Rectal smooth muscle tissue (tissue), 1 donor: Measurements from ENCODE around the gene FYN.

ENCODE experiments used
- H3K27ac ChIP-seq: one replicate; pipeline ENCODE4 v1.7.0; 2013; ENCODE audit warnings: low read depth, low read length, inconsistent platforms
- H3K27me3 ChIP-seq: one replicate; pipeline ENCODE4 v1.7.0; 2013; ENCODE audit warnings: low read length; ENCODE audit not compliant: control insufficient read depth, insufficient read depth
- H3K36me3 ChIP-seq: one replicate; pipeline ENCODE4 v1.7.0; 2013; ENCODE audit warnings: low read length; ENCODE audit not compliant: control insufficient read depth, insufficient read depth
- H3K4me1 ChIP-seq: one replicate; pipeline ENCODE4 v1.7.0; 2013; ENCODE audit warnings: low read length; ENCODE audit not compliant: control insufficient read depth, insufficient read depth
- H3K4me3 ChIP-seq: one replicate; pipeline ENCODE4 v1.7.0; 2013; ENCODE audit warnings: low read length
- H3K9ac ChIP-seq: one replicate; pipeline ENCODE4 v1.7.0; 2013; ENCODE audit warnings: low read length

The FYN gene

GRCh38 chr6:111696814-111697213 lies 176.4 kb downstream of the FYN start:
- H3K36me3 ChIP-seq, result peaks cover 6% of the 10 kb centered on the region
- peaks cover 14% of the 10 kb centered on the region for H3K4me1 ChIP-seq
- no peaks in the 10 kb centered on the region for H3K27me3 ChIP-seq
- no peak overlapping the region for H3K27ac ChIP-seq
- H3K9ac ChIP-seq, result no peak overlapping the region
- no peak overlapping the region for H3K4me3 ChIP-seq

- H3K4me3 ChIP-seq, result peak overlapping the region; percentile 27
- peaks cover 3% of the 10 kb centered on the region for H3K36me3 ChIP-seq
Observed at GRCh38 chr6:111692327-111693164, 180.7 kb downstream of the FYN start.

GRCh38 chr6:111691345-111692225 lies 181.7 kb downstream of the FYN start:
- H3K27me3 ChIP-seq, result no peaks in the 10 kb centered on the region
- peak overlapping the region; percentile 74 for H3K27ac ChIP-seq
- H3K4me1 ChIP-seq, result peaks cover 29% of the 10 kb centered on the region
- peaks cover 3% of the 10 kb centered on the region for H3K36me3 ChIP-seq
- H3K4me3 ChIP-seq, result no peak overlapping the region
- no peak overlapping the region for H3K9ac ChIP-seq

More at GRCh38 chr6:111692327-111693164, 180.7 kb downstream of the FYN start:
- Histone ChIP-seq H3K27ac (peak overlapping the region; percentile 55), H3K9ac (no peak overlapping the region), H3K27me3 (no peaks in the 10 kb centered on the region), H3K4me1 (peaks cover 29% of the 10 kb centered on the region)

- peaks cover 3% of the 10 kb centered on the region for H3K36me3 ChIP-seq
- peaks cover 29% of the 10 kb centered on the region for H3K4me1 ChIP-seq
- no peaks in the 10 kb centered on the region for H3K27me3 ChIP-seq
Observed at GRCh38 chr6:111689946-111690345, 183.3 kb downstream of the FYN start.

GRCh38 chr6:111689419-111689818 lies 183.8 kb downstream of the FYN start:
- Histone ChIP-seq H3K27ac (no peak overlapping the region), H3K9ac (no peak overlapping the region), H3K27me3 (no peaks in the 10 kb centered on the region), H3K4me1 (peaks cover 29% of the 10 kb centered on the region), H3K36me3 (peaks cover 3% of the 10 kb centered on the region), H3K4me3 (no peak overlapping the region)

More at GRCh38 chr6:111689946-111690345, 183.3 kb downstream of the FYN start:
- no peak overlapping the region for H3K9ac ChIP-seq
- H3K27ac ChIP-seq, result peak overlapping the region; percentile 44
- no peak overlapping the region for H3K4me3 ChIP-seq

- no peak overlapping the region for H3K27ac ChIP-seq
- no peak overlapping the region for H3K4me3 ChIP-seq
- H3K9ac ChIP-seq, result no peak overlapping the region
- H3K27me3 ChIP-seq, result no peaks in the 10 kb centered on the region
- H3K4me1 ChIP-seq, result peaks cover 29% of the 10 kb centered on the region
- H3K36me3 ChIP-seq, result peaks cover 3% of the 10 kb centered on the region
Observed at GRCh38 chr6:111688331-111688730, 184.9 kb downstream of the FYN start.

GRCh38 chr6:111687652-111688051 lies 185.6 kb downstream of the FYN start:
- no peak overlapping the region for H3K4me3 ChIP-seq
- no peak overlapping the region for H3K27ac ChIP-seq
- H3K27me3 ChIP-seq, result no peaks in the 10 kb centered on the region
- peaks cover 23% of the 10 kb centered on the region for H3K4me1 ChIP-seq
- no peak overlapping the region for H3K9ac ChIP-seq
- H3K36me3 ChIP-seq, result peaks cover 1% of the 10 kb centered on the region

- Histone ChIP-seq H3K27me3 (no peaks in the 10 kb centered on the region), H3K27ac (no peak overlapping the region), H3K9ac (no peak overlapping the region), H3K4me1 (peaks cover 16% of the 10 kb centered on the region), H3K36me3 (no peaks in the 10 kb centered on the region), H3K4me3 (no peak overlapping the region)
Observed at GRCh38 chr6:111686932-111687266, 186.4 kb downstream of the FYN start.

GRCh38 chr6:111686249-111686931 lies 186.9 kb downstream of the FYN start:
- Histone ChIP-seq H3K27ac (no peak overlapping the region), H3K4me1 (peaks cover 15% of the 10 kb centered on the region), H3K27me3 (no peaks in the 10 kb centered on the region), H3K4me3 (no peak overlapping the region), H3K36me3 (no peaks in the 10 kb centered on the region), H3K9ac (no peak overlapping the region)

GRCh38 chr6:111685526-111685925 lies 187.7 kb downstream of the FYN start:
- Histone ChIP-seq H3K36me3 (no peaks in the 10 kb centered on the region), H3K4me3 (no peak overlapping the region), H3K27ac (no peak overlapping the region), H3K4me1 (peaks cover 8% of the 10 kb centered on the region), H3K9ac (no peak overlapping the region), H3K27me3 (no peaks in the 10 kb centered on the region)

GRCh38 chr6:111685058-111685457 lies 188.2 kb downstream of the FYN start:
- Histone ChIP-seq H3K4me3 (no peak overlapping the region), H3K27ac (no peak overlapping the region), H3K36me3 (no peaks in the 10 kb centered on the region), H3K27me3 (no peaks in the 10 kb centered on the region), H3K9ac (no peak overlapping the region), H3K4me1 (peaks cover 4% of the 10 kb centered on the region)

GRCh38 chr6:111683749-111684267 lies 189.4 kb downstream of the FYN start:
- Histone ChIP-seq H3K9ac (no peak overlapping the region), H3K27ac (peak overlapping the region; percentile 77), H3K27me3 (no peaks in the 10 kb centered on the region), H3K4me3 (no peak overlapping the region), H3K36me3 (no peaks in the 10 kb centered on the region), H3K4me1 (peaks cover 4% of the 10 kb centered on the region)
